H1 (cell line): Measurements from ENCODE around the gene ITGAV. TPM values are rescaled to one million over a fixed set of nuclear protein-coding genes. Genes with fewer than 3 reads are reported as not detected.

Source experiments
- CTCF ChIA-PET: fragments of 300-600 bp; sonication (Branson Sonifier 250); formaldehyde crosslinking; loops from one replicate; lab custom pipeline; 2021; ENCODE audit not compliant: partially characterized antibody; lab: Charles Lee
- POLR2A ChIA-PET: fragments of 300-600 bp; sonication (Branson Sonifier 250); formaldehyde crosslinking; loops from one replicate; lab custom pipeline; 2021; ENCODE audit warnings: inconsistent platforms; ENCODE audit not compliant: partially characterized antibody; lab: Charles Lee
- DNase-seq, 2 experiments: peaks; one replicate each; pipeline versions ENCODE4 v3.0.0 to v3.0.0-alpha.2; 2010 to 2022; ENCODE audit warnings: low spot score in 2 of 2, low read depth in 1 of 2, mixed read lengths in 1 of 2
- FAIRE-seq: peaks from 2 replicates; lab custom pipeline; 2011; peaks lifted over from hg19 to GRCh38; lab: Jason Lieb, UNC
- H2AFZ ChIP-seq: 2 replicates; pipeline ENCODE4 v1.8.1; 2012; ENCODE audit warnings: low read length, inconsistent platforms
- H2AK5ac ChIP-seq: 2 replicates; pipeline ENCODE4 v1.6.1; 2013; ENCODE audit warnings: low read depth, low read length
- H2BK120ac ChIP-seq: replicated peaks from 2 replicates; pipeline ENCODE3; 2013; ENCODE audit warnings: low read depth, low read length, inconsistent platforms
- H2BK12ac ChIP-seq: 2 replicates; pipeline ENCODE4 v1.6.1; 2013; ENCODE audit warnings: low read depth, low read length
- H2BK15ac ChIP-seq: 2 replicates; pipeline ENCODE4 v1.6.1; 2013; ENCODE audit warnings: low read length
- H2BK20ac ChIP-seq: 2 replicates; pipeline ENCODE4 v1.6.1; 2013; ENCODE audit warnings: low read length
- H2BK5ac ChIP-seq: 2 replicates; pipeline ENCODE4 v1.6.1; 2013; ENCODE audit warnings: low read depth, low read length
- H3K14ac ChIP-seq: 2 replicates; pipeline ENCODE4 v1.6.1; 2013; ENCODE audit warnings: inconsistent platforms; ENCODE audit not compliant: insufficient read length
- H3K18ac ChIP-seq: 2 replicates; pipeline ENCODE4 v1.6.1; 2013; ENCODE audit warnings: low read length; ENCODE audit errors: extremely low read depth
- H3K23ac ChIP-seq: 2 replicates; pipeline ENCODE4 v1.6.1; 2013; ENCODE audit warnings: inconsistent platforms; ENCODE audit not compliant: insufficient read length
- H3K23me2 ChIP-seq: 2 replicates; pipeline ENCODE4 v1.6.1; 2013; ENCODE audit warnings: low read depth, low read length
- H3K27ac ChIP-seq: 2 replicates; pipeline ENCODE4 v1.6.1; 2011; ENCODE audit warnings: low read depth, low read length, inconsistent platforms
- H3K27me3 ChIP-seq, 4 experiments: replicated peaks in 1 of 4; 1 replicate in 1 of 4; 2 replicates in 3 of 4; pipeline versions ENCODE4 v1.6.1 to v1.8.1; 2011 to 2013; ENCODE audit warnings: low read length in 3 of 4, mild to moderate bottlenecking in 3 of 4, inconsistent platforms in 2 of 4, mixed read lengths in 2 of 4, moderate library complexity in 1 of 4; ENCODE audit not compliant: control insufficient read depth in 3 of 4, insufficient read depth in 3 of 4; ENCODE audit errors: extremely low read depth in 1 of 4
- H3K36me3 ChIP-seq, 4 experiments: 2 replicates each; pipeline versions ENCODE4 v1.6.1 to v1.8.1; 2011 to 2013; ENCODE audit warnings: mild to moderate bottlenecking in 4 of 4, low read length in 3 of 4, moderate library complexity in 2 of 4, control low read depth in 1 of 4, inconsistent platforms in 1 of 4; ENCODE audit not compliant: insufficient read depth in 4 of 4, control insufficient read depth in 2 of 4
- H3K4ac ChIP-seq: replicated peaks from 2 replicates; pipeline ENCODE3; 2013; ENCODE audit warnings: low read length, low read depth, mixed read lengths, inconsistent platforms; ENCODE audit not compliant: insufficient read length
- H3K4me1 ChIP-seq, 4 experiments: replicated peaks in 1 of 4; 1 replicate in 1 of 4; 2 replicates in 3 of 4; pipeline versions ENCODE4 v1.6.1 to v1.8.1; 2011 to 2013; ENCODE audit warnings: low read length in 3 of 4, inconsistent platforms in 2 of 4, mixed read lengths in 1 of 4; ENCODE audit not compliant: insufficient read depth in 4 of 4, control insufficient read depth in 3 of 4
- H3K4me2 ChIP-seq, 2 experiments: 2 replicates each; pipeline versions ENCODE4 v1.6.1 to v1.8.1; 2011 to 2013; ENCODE audit warnings: low read depth in 2 of 2, low read length in 2 of 2, control low read depth in 1 of 2, inconsistent platforms in 1 of 2, mild to moderate bottlenecking in 1 of 2; ENCODE audit not compliant: insufficient read depth in 1 of 2
- H3K4me3 ChIP-seq, 4 experiments: fragments of 200-600, 300-600 bp in 1 of 4; sonication (generic), shearing (Covaris generic), sonication (Bioruptor Twin) in 1 of 4; 2 replicates each; pipeline versions ENCODE4 v1.5.1 to v1.8.1; 2011 to 2016; ENCODE audit warnings: low read length in 4 of 4, low read depth in 3 of 4, control low read depth in 2 of 4, inconsistent platforms in 2 of 4, mild to moderate bottlenecking in 2 of 4, mixed read lengths in 1 of 4, moderate library complexity in 1 of 4; ENCODE audit not compliant: insufficient read depth in 2 of 4; ENCODE audit errors: extremely low read depth in 1 of 4
- H3K56ac ChIP-seq: replicated peaks from 2 replicates; pipeline ENCODE3; 2013; ENCODE audit warnings: low read depth, mild to moderate bottlenecking, mixed read lengths, low read length, inconsistent platforms; ENCODE audit not compliant: insufficient read length
- H3K79me1 ChIP-seq: 2 replicates; pipeline ENCODE4 v1.6.1; 2013; ENCODE audit warnings: low read depth, low read length, control low read depth
- H3K79me2 ChIP-seq, 2 experiments: 2 replicates each; pipeline versions ENCODE4 v1.6.1 to v1.8.1; 2012 to 2013; ENCODE audit warnings: low read length in 2 of 2, mild to moderate bottlenecking in 2 of 2, inconsistent platforms in 1 of 2; ENCODE audit not compliant: insufficient read depth in 2 of 2, control insufficient read depth in 1 of 2
- H3K9ac ChIP-seq, 4 experiments: replicated peaks in 1 of 4; 1 replicate in 1 of 4; 2 replicates in 3 of 4; pipeline versions ENCODE4 v1.6.1 to v1.8.1; 2011 to 2013; ENCODE audit warnings: low read depth in 3 of 4, low read length in 3 of 4, control low read depth in 2 of 4, mild to moderate bottlenecking in 2 of 4, moderate library complexity in 2 of 4, inconsistent platforms in 1 of 4; ENCODE audit errors: extremely low read depth in 1 of 4
- H3K9me3 ChIP-seq, 2 experiments: 2 replicates each; pipeline versions ENCODE4 v1.6.1 to v1.8.1; 2012 to 2013; ENCODE audit warnings: mild to moderate bottlenecking in 2 of 2, moderate library complexity in 2 of 2, control low read depth in 1 of 2, inconsistent platforms in 1 of 2, low read depth in 1 of 2, low read length in 1 of 2, mixed read lengths in 1 of 2; ENCODE audit not compliant: insufficient read depth in 2 of 2
- H4K20me1 ChIP-seq, 2 experiments: replicated peaks in 1 of 2; 2 replicates each; pipeline versions ENCODE3 to v1.8.1; 2011 to 2013; ENCODE audit warnings: inconsistent platforms in 2 of 2, low read length in 2 of 2, mild to moderate bottlenecking in 1 of 2; ENCODE audit not compliant: insufficient read depth in 2 of 2, control insufficient read depth in 1 of 2
- H4K5ac ChIP-seq: 2 replicates; pipeline ENCODE4 v1.6.1; 2013; ENCODE audit warnings: low read length, low read depth, mixed read lengths, inconsistent platforms; ENCODE audit not compliant: insufficient read length
- H4K8ac ChIP-seq: 2 replicates; pipeline ENCODE4 v1.8.0; 2013; ENCODE audit warnings: mild to moderate bottlenecking, moderate library complexity, low read length, inconsistent platforms; ENCODE audit not compliant: insufficient read depth; ENCODE audit errors: extremely low read depth
- H4K91ac ChIP-seq: replicated peaks from 2 replicates; pipeline ENCODE3; 2013; ENCODE audit warnings: low read length, mixed read lengths, inconsistent platforms; ENCODE audit not compliant: insufficient read length
- GABPA ChIP-seq: IDR thresholded peaks from 2 replicates; pipeline ENCODE4 v1.6.1; 2011; ENCODE audit warnings: mild to moderate bottlenecking, low read length, moderate library complexity, borderline replicate concordance; ENCODE audit not compliant: insufficient read depth
- NRF1 ChIP-seq: IDR thresholded peaks from 2 replicates; pipeline ENCODE4 v1.6.1; 2011; ENCODE audit warnings: mild to moderate bottlenecking, low read depth, low read length, improper control_type of control experiment
- RFX5 ChIP-seq: IDR thresholded peaks from 2 replicates; pipeline ENCODE4 v1.6.1; 2011; ENCODE audit warnings: low read depth, low read length, improper control_type of control experiment, borderline replicate concordance
- RXRA ChIP-seq: IDR thresholded peaks from 2 replicates; pipeline ENCODE4 v1.6.1; 2011; ENCODE audit warnings: low read depth, mild to moderate bottlenecking, low read length, moderate library complexity; ENCODE audit not compliant: insufficient read depth
- WGBS, 2 experiments: shearing (Covaris generic) in 1 of 2; methylation state at CpG; one replicate each; pipeline versions ENCODE4 v1.1.6 to v1.1.7; 2013 to 2015; ENCODE audit warnings: low lambda C conversion rate in 2 of 2, mixed read lengths in 2 of 2, inconsistent platforms in 1 of 2, low coverage in 1 of 2, missing lambda C conversion rate in 1 of 2; ENCODE audit not compliant: insufficient replicate concordance in 2 of 2, insufficient coverage in 1 of 2, insufficient read length in 1 of 2; ENCODE audit errors: extremely low coverage in 1 of 2, missing lambda C conversion rate in 1 of 2; 5-methylcytosine and 5-hydroxymethylcytosine counted together
- polyA plus RNA-seq, 7 experiments: library from polyadenylated mRNA; depleted of rRNA in 3 of 7; stranded (reverse) in 5 of 7; unstranded in 2 of 7; fragments of >200 nt in 5 of 7; fragments of 200-250 nt in 2 of 7; gene quantifications; 1 replicate in 5 of 7; 2 replicates in 1 of 7; 4 replicates in 1 of 7; pipeline versions ENCODE4 v1.2.1 to v1.2.3, GENCODE V29; 2011 to 2013; ENCODE audit warnings: missing spikeins in 2 of 7, mixed read lengths in 2 of 7
- total RNA-seq: library from RNA; stranded (reverse); fragmentation: NEBNext Ultra II Directional; extraction: Animal tissue kit (Norgen Biotek cat#: 25700); gene quantifications from 2 replicates; pipeline ENCODE4 v1.2.1, GENCODE V29; 2021
- TF ChIP-seq, protein P1 (sequence below): IDR thresholded peaks from 2 replicates; pipeline ENCODE4 v1.6.1; 2011; ENCODE audit warnings: low read length, improper control_type of control experiment

The ITGAV gene
- total and polyA plus RNA-seq, 2 of the 8 experiments (the other 6 are each of a cell fraction or from before 2014, with no cell fraction given), result 11.7 to 42.4 TPM

DNA sequence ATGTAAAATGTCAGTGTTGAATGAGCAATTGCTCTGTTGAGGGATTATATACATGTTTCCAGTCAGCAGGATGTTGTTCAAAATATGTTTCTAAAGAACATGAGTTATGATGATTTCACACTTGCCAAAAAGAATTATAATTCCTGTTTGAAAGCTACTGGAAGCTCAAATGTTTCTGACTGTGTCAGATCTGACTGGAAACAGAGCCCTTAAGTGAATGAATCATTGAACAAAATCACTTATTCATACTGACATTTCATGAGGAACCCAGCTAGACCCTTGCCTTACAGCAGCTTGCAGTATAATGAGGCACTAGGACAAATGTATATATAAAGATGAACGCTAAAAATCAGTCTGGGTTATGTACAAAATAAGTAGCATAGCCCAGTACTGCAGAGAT, 35.4 kb upstream of the ITGAV start:
- DNase-seq, result no peak
- no peaks in the 10 kb centered on the region; a peak in 1 of 8 replicates for H3K36me3 ChIP-seq
- no peak for FAIRE-seq
- H4K5ac ChIP-seq, result no peak overlapping the region
- no peak overlapping the region for H2BK120ac ChIP-seq
- H2BK20ac ChIP-seq, result no peak overlapping the region
- no peak overlapping the region for H3K27ac ChIP-seq
- no peak overlapping the region for H4K8ac ChIP-seq
- H3K23me2 ChIP-seq, result no peaks in the 10 kb centered on the region; the same call in 1 of the 2 replicates
- no peak overlapping the region for H3K4me2 ChIP-seq
- H3K9ac ChIP-seq, result no peak overlapping the region
- H2AK5ac ChIP-seq, result no peak overlapping the region
- ChIA-PET POLR2A (no interaction called here), CTCF (interaction anchor here (1.2 to 1.3 kb wide), 3 partner anchors 11 to 50 kb away, joined by 4 to 6 read pairs (median 5); no protein-coding TSS in a partner anchor)
- no peaks in the 10 kb centered on the region for H3K27me3 ChIP-seq
- H3K4ac ChIP-seq, result no peak overlapping the region
- H4K91ac ChIP-seq, result no peak overlapping the region
- H3K79me1 ChIP-seq, result no peaks in the 10 kb centered on the region
- no peak overlapping the region for H3K14ac ChIP-seq
- H3K4me3 ChIP-seq, result no peak overlapping the region
- no peak overlapping the region for H2BK12ac ChIP-seq
- H4K20me1 ChIP-seq, result no peaks in the 10 kb centered on the region
- H3K23ac ChIP-seq, result no peak overlapping the region
- no peaks in the 10 kb centered on the region for H3K79me2 ChIP-seq
- no peak overlapping the region for H3K56ac ChIP-seq
- 100% methylated on average over 1 of the region's 1 CpG; no CpG with 5 or more reads in 1 of the 2 experiments for WGBS, 2 experiments
- no peak overlapping the region for H2AFZ ChIP-seq
- H2BK5ac ChIP-seq, result no peak overlapping the region
- no peaks in the 10 kb centered on the region for H3K9me3 ChIP-seq
- no peak overlapping the region for H3K18ac ChIP-seq
- H3K4me1 ChIP-seq, result no peaks in the 10 kb centered on the region
- no peak overlapping the region for H2BK15ac ChIP-seq
- no peak for TF ChIP-seq NRF1
- no peak for TF ChIP-seq RXRA
- TF ChIP-seq, protein P1, sequence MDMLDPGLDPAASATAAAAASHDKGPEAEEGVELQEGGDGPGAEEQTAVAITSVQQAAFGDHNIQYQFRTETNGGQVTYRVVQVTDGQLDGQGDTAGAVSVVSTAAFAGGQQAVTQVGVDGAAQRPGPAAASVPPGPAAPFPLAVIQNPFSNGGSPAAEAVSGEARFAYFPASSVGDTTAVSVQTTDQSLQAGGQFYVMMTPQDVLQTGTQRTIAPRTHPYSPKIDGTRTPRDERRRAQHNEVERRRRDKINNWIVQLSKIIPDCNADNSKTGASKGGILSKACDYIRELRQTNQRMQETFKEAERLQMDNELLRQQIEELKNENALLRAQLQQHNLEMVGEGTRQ, result no peak
- TF ChIP-seq RFX5, result no peak
- no peak for TF ChIP-seq GABPA
